Measurements from ENCODE around the gene WNT7A.

DNA sequence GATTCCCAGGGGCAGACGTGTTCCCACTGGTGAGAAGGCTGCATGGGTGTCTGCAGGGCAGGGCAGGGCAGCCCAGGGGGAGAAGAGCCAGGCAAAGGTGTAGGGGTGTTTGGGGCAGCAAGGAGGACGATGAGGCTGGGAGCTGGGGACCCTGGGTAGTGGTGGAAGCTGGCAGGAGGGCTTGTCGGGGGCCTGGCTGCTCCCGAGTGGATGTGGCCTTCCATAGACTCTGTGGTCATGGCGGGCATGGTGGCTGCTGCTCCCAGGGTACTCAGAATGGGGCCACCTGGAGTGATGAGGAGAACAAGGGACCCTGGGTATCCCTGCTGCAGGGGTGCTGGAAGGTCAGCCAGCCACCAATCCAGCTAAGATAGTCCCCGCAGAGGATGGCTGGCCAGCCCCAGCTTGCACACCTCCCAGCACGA lies 107.5 kb downstream of the WNT7A start:
- TF ChIP-seq, protein P1, sequence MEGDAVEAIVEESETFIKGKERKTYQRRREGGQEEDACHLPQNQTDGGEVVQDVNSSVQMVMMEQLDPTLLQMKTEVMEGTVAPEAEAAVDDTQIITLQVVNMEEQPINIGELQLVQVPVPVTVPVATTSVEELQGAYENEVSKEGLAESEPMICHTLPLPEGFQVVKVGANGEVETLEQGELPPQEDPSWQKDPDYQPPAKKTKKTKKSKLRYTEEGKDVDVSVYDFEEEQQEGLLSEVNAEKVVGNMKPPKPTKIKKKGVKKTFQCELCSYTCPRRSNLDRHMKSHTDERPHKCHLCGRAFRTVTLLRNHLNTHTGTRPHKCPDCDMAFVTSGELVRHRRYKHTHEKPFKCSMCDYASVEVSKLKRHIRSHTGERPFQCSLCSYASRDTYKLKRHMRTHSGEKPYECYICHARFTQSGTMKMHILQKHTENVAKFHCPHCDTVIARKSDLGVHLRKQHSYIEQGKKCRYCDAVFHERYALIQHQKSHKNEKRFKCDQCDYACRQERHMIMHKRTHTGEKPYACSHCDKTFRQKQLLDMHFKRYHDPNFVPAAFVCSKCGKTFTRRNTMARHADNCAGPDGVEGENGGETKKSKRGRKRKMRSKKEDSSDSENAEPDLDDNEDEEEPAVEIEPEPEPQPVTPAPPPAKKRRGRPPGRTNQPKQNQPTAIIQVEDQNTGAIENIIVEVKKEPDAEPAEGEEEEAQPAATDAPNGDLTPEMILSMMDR (IDR thresholded peaks at IDR 0.05; ENCODE audit: borderline replicate concordance, extremely low read depth, low read length, poor library complexity, severe bottlenecking): no peak
- TF ChIP-seq EZH2 (IDR thresholded peaks at IDR 0.05; ENCODE audit: borderline replicate concordance, low read depth, low read length, severe bottlenecking): no peak

Measured in DND-41 (cell line).